ENCODE results near the gene SRCAP. TPM values are rescaled to one million over a fixed set of nuclear protein-coding genes. Genes with fewer than 3 reads are reported as not detected.

Gene SRCAP
- total RNA-seq, 2 donors from 2014 or later: 22.5 to 25.0 TPM

DNA sequence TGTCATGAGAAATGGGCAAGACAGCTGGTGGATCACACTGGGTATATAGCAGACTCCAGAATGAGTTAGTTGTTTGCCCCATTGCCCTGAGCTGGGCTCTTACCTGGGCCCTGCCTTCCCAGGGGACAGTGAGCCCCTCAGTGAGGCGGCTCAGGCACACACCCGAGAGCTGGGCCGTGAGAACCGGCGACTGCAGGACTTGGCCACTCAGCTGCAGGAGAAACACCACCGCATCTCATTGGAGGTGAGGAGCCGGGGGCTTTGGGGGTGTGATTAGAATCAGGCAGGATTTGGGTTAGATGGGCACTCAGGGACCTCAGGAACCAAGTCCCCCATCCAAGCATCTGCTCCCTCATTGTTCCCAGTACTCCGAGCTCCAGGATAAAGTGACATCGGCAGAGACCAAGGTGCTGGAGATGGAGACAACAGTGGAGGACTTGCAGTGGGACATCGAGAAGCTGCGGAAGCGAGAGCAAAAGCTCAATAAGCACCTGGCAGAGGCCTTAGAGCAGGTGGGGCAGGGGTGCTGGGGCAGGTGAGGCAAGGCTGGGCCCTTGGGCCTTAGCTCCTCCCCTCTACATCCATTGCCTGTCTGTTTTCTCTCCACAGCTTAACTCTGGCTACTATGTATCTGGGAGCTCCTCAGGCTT, 66.0 kb downstream of the SRCAP start:
- H3K9me3 ChIP-seq: no peaks in the 10 kb centered on the region
- peaks cover 0 to 39% of the 10 kb centered on the region in 2 donors for H3K4me1 ChIP-seq
- H3K36me3 ChIP-seq: peaks cover 67% of the 10 kb centered on the region
- no peak overlapping the region for H3K27ac ChIP-seq
- H3K27me3 ChIP-seq: no peaks in the 10 kb centered on the region
- H3K4me3 ChIP-seq: no peak overlapping the region
- DNase-seq (ENCODE audit: low spot score): no peak
- TF ChIP-seq, protein P1, sequence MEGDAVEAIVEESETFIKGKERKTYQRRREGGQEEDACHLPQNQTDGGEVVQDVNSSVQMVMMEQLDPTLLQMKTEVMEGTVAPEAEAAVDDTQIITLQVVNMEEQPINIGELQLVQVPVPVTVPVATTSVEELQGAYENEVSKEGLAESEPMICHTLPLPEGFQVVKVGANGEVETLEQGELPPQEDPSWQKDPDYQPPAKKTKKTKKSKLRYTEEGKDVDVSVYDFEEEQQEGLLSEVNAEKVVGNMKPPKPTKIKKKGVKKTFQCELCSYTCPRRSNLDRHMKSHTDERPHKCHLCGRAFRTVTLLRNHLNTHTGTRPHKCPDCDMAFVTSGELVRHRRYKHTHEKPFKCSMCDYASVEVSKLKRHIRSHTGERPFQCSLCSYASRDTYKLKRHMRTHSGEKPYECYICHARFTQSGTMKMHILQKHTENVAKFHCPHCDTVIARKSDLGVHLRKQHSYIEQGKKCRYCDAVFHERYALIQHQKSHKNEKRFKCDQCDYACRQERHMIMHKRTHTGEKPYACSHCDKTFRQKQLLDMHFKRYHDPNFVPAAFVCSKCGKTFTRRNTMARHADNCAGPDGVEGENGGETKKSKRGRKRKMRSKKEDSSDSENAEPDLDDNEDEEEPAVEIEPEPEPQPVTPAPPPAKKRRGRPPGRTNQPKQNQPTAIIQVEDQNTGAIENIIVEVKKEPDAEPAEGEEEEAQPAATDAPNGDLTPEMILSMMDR (IDR thresholded peaks at IDR 0.05): no peak

DNA sequence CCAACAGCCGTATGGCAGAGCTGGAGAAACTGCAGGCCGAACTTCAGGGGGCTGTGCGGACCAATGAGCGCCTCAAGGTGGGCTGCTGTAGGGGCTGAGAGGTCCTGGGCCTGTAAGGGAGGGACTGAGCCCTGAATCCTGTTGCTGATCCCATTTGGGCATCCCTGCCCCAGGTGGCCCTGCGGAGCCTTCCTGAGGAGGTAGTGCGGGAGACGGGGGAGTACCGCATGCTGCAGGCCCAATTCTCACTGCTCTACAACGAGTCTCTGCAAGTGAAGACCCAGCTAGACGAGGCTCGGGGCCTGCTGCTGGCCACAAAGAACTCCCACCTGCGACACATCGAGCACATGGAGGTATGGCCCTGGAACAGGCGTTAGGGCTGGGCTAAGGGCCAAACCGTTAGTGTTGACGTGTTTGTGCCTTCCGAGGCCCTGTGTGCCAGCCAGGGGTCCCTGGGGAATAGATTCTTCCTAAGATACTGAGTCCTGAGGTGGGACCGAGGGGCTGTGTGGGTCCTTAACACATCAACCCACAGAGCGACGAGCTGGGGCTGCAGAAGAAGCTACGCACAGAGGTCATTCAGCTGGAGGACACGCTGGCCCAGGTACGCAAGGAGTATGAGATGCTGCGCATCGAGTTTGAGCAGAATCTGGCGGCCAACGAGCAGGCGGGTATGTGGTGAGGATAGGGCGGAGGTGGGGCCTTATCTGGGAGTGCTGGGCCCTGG, 67.4 kb downstream of the SRCAP start:
- Histone ChIP-seq H3K27me3 (no peaks in the 10 kb centered on the region), H3K9me3 (no peaks in the 10 kb centered on the region), H3K36me3 (peaks cover 80% of the 10 kb centered on the region), H3K27ac (peak overlapping the region; percentile 67 to 72), H3K4me1 (peaks cover 0 to 32% of the 10 kb centered on the region in 2 donors), H3K4me3 (no peak overlapping the region)
- DNase-seq (ENCODE audit: low spot score): no peak
- TF ChIP-seq, protein P1 (IDR thresholded peaks at IDR 0.05): no peak

DNA sequence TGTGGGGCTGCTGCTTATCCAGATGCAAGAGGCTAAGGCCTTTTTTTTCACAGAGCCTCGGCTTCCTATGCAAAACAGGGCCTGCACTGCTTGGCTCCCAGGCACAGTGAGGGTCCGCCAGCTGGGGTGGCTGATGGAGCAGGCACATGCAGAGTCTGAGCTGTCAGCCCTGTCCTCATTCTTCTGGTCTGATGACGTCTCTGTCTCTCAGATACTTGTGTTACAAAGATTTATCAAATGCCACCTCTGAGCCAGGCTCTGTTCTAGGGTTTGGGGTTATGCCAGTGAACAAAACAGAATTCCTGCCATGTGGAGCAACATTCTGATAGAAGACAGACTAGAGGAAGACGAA, 67.9 kb downstream of the SRCAP start:
- H3K27ac ChIP-seq: peak overlapping the region; percentile 67 to 72
- TF ChIP-seq, protein P1 (IDR thresholded peaks at IDR 0.05): no peak
- no peaks in the 10 kb centered on the region for H3K27me3 ChIP-seq
- no peaks in the 10 kb centered on the region for H3K9me3 ChIP-seq
- H3K4me3 ChIP-seq: no peak overlapping the region
- peaks cover 86% of the 10 kb centered on the region for H3K36me3 ChIP-seq
- no peak for DNase-seq (ENCODE audit: low spot score)
- H3K4me1 ChIP-seq: peaks cover 0 to 28% of the 10 kb centered on the region in 2 donors

DNA sequence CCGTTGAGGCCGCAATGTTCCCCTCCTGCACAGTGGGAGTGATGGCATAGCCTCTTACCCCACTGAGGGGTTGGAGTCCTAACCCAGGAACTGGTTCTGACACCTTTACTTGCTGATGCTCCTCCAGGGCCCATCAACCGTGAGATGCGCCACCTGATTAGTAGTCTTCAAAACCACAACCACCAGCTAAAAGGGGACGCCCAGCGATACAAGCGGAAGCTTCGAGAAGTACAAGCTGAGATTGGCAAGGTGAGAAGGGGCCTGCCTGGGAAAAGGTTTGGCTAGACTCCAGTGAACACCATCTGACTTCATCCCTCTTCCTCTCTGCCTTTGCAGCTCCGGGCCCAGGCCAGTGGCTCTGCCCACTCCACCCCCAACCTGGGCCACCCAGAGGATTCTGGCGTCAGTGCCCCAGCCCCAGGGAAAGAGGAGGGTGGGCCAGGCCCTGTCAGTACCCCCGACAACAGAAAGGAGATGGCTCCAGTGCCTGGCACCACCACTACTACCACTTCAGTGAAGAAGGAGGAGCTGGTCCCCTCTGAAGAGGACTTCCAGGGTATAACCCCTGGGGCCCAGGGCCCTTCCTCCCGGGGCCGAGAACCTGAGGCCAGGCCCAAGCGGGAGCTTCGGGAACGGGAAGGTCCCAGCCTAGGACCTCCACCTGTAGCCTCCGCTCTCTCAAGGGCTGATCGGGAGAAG, 68.9 kb downstream of the SRCAP start:
- Histone ChIP-seq H3K27me3 (no peaks in the 10 kb centered on the region), H3K4me3 (no peak overlapping the region), H3K9me3 (no peaks in the 10 kb centered on the region), H3K36me3 (peaks cover 96% of the 10 kb centered on the region), H3K4me1 (peaks cover 0 to 24% of the 10 kb centered on the region in 2 donors), H3K27ac (peak overlapping the region; percentile 16 to 72)
- no peak for DNase-seq (ENCODE audit: low spot score)
- TF ChIP-seq, protein P1 (IDR thresholded peaks at IDR 0.05): no peak

DNA sequence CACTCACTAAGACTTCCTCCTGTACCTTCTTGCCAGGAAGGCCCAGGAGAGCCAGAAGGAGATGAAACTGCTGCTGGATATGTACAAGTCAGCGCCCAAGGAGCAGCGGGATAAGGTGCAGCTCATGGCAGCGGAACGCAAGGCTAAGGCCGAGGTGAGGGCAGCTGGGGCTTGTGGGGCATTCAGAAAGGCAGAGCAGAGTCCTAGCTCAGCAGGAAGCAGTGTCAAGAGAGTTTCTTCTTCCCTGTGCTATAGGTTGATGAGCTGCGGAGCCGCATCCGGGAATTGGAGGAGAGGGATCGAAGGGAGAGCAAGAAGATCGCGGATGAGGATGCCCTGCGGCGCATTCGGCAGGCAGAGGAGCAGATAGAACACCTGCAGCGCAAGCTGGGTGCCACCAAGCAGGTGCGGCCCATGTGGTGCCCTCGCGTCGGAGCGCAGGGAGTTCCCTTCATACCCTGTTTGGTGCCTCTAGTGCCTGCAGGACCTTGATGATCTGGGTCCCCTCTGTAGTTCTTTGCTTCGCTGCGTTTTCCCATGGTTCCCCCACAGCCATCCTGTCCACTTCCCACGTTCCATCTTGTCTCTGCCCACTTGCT, 69.7 kb downstream of the SRCAP start:
- H3K4me1 ChIP-seq: peaks cover 0 to 17% of the 10 kb centered on the region in 2 donors
- peaks cover 98% of the 10 kb centered on the region for H3K36me3 ChIP-seq
- no peaks in the 10 kb centered on the region for H3K27me3 ChIP-seq
- H3K9me3 ChIP-seq: no peaks in the 10 kb centered on the region
- TF ChIP-seq, protein P1 (IDR thresholded peaks at IDR 0.05): no peak
- H3K4me3 ChIP-seq: no peak overlapping the region
- no peak overlapping the region for H3K27ac ChIP-seq
- DNase-seq (ENCODE audit: low spot score): no peak

Measured in right atrium auricular region (tissue), 2 donors.